GM19099 (cell line): Measurements from ENCODE around the gene AADAT.

ENCODE experiments used
- POLR2A ChIP-seq: IDR thresholded peaks from 3 replicates; pipeline ENCODE4 v1.6.1; 2011; ENCODE audit warnings: low read depth; ENCODE audit not compliant: insufficient read length; ENCODE audit errors: extremely low read depth

AADAT gene

GRCh38 chr4:170097681-170098080, 7.9 kb upstream of the AADAT start:
- no peak for TF ChIP-seq POLR2A

- TF ChIP-seq POLR2A, result no peak
Measured at GRCh38 chr4:170093973-170094535, 4.3 kb upstream of the AADAT start.

DNA sequence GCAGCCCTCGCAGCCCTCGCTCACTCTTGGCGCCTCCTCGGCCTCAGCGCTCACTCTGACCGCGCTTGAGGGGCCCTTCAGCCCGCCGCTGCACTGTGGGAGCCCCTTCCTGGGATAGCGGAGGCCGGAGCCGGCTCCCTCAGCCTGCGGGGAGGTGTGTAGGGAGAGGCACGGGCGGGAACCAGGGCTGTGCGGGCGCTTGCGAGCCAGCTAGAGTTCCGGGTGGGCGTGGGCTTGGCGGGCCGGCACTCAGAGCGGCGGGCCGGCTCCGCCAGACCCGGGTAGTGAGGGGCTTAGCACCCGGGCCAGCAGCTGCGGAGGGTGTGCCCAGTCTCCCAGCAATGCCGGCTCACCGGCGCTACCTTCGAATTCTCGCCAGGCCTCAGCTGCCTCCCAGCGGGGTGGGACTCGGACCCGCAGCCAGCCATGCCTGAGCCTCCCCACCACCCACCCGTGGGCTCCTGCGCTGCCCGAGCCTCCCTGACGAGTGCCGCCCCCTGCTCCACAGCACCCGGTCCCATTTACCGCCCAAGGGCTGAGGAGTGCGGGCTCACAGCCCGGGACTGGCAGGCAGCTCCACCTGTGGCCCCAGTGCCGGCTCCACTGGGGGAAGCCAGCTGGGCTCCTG, 1.4 kb upstream of the AADAT start:
- no peak for TF ChIP-seq POLR2A

DNA sequence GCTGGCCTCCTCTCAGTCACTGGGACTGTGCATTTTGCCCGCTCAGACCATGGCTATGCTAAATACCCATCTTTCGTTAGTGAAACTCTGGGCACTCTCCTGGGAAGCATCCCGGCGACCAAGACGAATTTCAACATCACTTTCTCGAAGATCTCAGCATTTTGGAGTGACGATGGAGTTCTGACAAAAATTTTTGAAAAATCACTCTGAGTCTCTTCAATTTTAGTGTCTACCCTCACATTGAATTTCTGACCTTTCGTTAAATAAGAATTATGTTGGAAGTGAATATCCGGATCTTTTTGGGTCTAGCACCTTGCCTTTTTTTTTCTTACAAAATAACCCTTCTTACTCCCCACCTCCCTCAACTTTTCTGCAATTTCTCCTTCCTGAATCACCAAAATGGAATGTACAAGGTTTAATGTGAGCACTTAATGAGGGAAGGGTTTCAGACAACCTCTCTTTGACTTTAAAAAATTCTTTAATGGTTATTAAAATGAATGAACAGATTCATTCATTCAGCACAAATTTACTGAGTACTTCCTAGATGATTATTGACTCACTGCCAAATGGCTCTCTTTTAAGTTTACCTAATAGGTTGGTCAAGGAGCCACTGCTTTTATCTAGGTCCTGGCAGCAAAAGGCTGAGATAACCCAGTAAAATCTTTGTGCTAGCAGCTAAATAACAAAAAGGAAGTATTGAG, 746 bp upstream of the AADAT start:
- no peak for TF ChIP-seq POLR2A

- TF ChIP-seq POLR2A, result no peak
Measured at GRCh38 chr4:170089274-170089667, 485 bp downstream of the AADAT start.

- TF ChIP-seq POLR2A, result no peak
Measured at GRCh38 chr4:170088716-170089115, 1.0 kb downstream of the AADAT start.

GRCh38 chr4:170087163-170087700, 2.5 kb downstream of the AADAT start:
- no peak for TF ChIP-seq POLR2A

DNA sequence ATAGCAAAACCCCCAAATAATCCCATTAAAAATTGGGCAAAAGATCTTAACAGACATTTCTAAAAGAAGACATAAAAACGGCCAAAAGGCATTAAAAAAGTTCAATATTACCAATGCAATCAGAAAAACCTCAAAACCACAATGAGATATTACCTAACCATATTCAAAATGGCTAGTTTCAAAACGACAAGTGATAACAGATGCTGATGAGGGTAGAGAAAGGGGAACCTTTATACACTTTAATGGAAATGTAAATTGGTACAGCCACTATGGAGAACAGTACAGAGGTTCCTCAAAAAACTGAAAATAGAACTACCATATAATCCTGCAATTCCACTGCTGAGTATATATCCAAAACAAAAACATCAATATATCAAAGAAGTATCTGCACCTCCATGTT, 6.2 kb downstream of the AADAT start:
- TF ChIP-seq POLR2A, result no peak

- no peak for TF ChIP-seq POLR2A
Measured at GRCh38 chr4:170080496-170080895, 9.3 kb downstream of the AADAT start.

DNA sequence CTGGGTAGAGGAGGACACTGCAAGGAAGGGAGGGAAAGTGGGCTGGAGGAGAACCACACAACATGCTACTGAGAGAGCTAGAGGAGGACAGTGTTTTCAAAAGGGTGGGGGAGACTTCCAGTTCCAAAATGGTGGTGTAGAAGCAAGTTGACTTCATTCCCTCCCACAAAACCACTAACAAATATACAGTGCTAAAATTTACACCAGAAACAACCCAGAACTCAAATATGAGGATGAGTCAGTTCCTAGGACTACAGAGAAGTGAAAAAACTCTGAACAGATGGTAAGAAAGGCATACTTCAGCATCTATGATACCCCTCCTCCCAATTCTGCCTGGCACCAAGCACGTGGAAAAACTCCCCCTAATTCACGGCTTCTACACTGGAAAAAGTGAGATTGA, 9.8 kb downstream of the AADAT start:
- TF ChIP-seq POLR2A, result no peak

GRCh38 chr4:170071196-170071595, 18.6 kb downstream of the AADAT start:
- no peak for TF ChIP-seq POLR2A

GRCh38 chr4:170068438-170069128, 21.2 kb downstream of the AADAT start:
- no peak for TF ChIP-seq POLR2A

DNA sequence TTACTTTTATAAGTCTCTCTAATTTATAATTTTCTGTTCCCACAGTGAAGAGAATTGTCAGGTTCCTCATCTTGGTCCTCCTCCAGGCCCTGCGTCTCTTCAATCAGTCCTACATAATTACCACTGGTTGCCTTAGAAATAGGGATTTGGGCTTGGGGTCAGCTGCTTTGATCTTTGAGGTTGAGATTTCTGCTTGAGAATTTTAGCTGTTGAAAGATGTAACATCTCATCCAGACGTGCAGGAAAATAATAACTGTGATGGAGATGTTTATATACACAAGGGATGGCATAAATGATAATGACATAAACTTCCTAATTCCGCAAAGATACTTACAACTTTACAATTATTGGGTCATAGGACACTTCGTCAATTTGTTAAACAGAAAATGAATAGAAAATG, 30.3 kb downstream of the AADAT start:
- TF ChIP-seq POLR2A, result no peak

DNA sequence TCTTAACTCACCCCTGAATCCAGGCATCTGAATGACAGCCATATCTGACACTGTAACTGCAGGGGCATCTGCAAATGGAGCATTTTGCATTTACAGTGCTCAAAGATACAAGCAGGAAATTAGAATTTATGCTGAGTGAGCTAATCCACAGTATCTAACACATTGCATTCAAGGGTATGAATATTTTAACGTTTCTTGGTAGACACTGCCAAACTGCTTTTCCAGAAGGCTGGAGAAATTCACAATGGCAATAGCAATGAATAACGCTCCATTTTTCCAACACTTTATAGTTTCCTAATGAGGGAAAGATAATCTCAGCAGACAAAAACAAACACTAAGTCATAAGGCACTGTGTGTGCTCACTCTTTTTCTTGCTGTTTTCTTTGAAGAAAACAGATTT, 30.9 kb downstream of the AADAT start:
- TF ChIP-seq POLR2A, result no peak

DNA sequence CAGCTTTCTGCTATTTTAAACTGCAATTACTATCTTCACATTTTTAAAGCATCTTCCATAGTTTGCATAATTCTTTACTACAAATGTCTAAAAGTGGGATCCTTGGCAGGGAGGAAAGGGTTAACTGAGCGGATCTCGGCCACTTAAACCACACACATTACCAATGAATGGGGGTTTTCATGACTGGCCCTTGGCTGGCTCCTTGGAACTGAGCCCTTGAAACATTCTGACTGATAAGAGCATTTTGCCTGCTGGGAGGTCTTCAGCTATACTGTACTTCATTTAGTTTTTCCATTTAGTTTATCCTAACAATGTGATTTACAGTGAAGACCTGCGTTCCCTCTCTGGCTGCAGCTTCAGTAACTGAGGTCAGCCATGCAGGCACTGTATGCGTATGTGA, 31.9 kb downstream of the AADAT start:
- no peak for TF ChIP-seq POLR2A
